Adipose tissue (tissue), 3 donors: ENCODE measurements around the gene MFAP4. TPM values are rescaled to one million over a fixed set of nuclear protein-coding genes. Genes with fewer than 3 reads are reported as not detected.
"Not testable (repeated sequence)": the region's sequence is repeated elsewhere in the genome, so short reads cannot be mapped to it uniquely, and the experiment has no call there.

Experiments used
- H3K27ac ChIP-seq: one replicate; pipeline ENCODE4 v1.5.1; 2013; ENCODE audit warnings: low read depth, low read length
- WGBS, 3 donors: extraction: QIAGEN DNeasy Blood & Tissue Kit; methylation state at CpG; one replicate each; pipeline ENCODE4 v1.1.7; 2013; 5-methylcytosine and 5-hydroxymethylcytosine counted together
- polyA plus RNA-seq, 3 donors: library from polyadenylated mRNA; stranded (reverse); fragments of 200-250 nt; gene quantifications; one replicate each; pipeline ENCODE4 v1.2.3, GENCODE V29; 2013
- donor health status: healthy with polysubstance abuse.
- donor health status: Bipolar disorder and iron deficiency.
- donor health status: healthy.

MFAP4 gene
- polyA plus RNA-seq, 3 donors = 8.8 to 117 (median 67.7) TPM

DNA sequence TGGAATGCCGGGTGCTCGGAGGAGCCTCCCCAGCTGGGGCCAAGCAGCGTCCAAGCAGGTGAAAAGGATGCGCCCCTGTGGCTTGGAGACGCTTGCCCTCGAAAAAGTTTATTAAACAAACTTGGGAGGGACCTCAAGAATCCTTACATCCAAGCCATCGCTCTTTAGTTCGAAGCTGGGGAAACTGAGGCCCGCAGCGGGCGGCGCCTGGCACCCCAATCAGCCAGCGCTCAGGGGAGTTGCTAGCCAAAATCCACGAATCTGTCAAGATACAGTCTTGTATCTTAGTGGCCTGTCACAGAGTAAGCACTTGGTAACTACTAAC, 23.9 kb downstream of the MFAP4 start:
- no peak overlapping the region for H3K27ac ChIP-seq
- 20 to 32% (median 30%) methylated on average over 14 of the region's 14 CpGs for WGBS, 3 donors

DNA sequence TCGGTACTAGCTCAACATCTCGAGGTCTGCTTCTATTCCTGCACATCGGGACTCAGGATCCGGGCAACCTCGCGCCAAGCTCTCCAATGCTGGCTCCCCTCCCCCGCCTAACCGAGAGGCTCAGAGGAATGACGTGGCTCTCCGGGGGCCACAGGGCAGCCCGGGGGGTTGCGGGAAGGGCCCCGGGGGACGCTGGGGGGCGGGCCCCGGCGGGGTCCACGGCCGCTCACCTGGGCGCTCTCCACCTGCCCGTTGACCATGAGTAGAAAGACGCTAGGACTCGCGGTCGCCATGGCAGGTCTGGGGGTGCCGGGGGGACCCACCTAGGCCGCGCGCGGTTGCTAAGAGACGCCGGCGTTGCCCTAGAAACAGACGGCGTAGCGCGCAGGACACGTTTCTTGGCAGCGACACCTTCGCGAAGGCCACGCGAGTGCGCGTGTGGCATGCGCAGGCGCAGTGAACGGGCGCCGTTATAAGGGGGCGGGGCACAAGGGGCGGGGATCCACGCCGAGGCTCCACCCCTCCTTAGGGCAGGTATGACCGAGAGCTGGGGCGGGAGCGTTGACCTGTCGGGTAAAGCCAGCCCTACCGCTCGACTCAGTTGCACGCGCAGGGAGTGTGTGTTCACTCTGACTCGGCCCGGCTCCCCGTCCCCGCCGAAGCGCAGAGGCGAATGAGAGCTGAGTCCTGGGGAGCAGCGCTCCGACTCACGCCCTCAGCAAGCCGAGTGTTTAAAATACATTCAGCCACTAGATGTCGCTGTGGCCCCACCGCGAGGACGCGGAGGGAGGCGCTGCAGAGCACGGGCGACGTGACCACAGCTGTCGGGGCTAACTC, 24.5 kb downstream of the MFAP4 start, which contains the start of gene B9D1:
B9D1 (minus strand) TSS at position 447 of the 837 bp plus-strand sequence; CDS start at position 293, 154 bp downstream.
- WGBS, 3 donors = 0 to 1% (median 1%) methylated on average over 82 to 83 of the region's 83 CpGs
- H3K27ac ChIP-seq = no peak within 1 kb of the TSS

- 14 to 23% (median 20%) methylated on average over 16 of the region's 16 CpGs for WGBS, 3 donors
- no peak overlapping the region for H3K27ac ChIP-seq
These were observed 25.1 kb downstream of the MFAP4 start for GRCh38 chr17:19361944-19362276.

DNA sequence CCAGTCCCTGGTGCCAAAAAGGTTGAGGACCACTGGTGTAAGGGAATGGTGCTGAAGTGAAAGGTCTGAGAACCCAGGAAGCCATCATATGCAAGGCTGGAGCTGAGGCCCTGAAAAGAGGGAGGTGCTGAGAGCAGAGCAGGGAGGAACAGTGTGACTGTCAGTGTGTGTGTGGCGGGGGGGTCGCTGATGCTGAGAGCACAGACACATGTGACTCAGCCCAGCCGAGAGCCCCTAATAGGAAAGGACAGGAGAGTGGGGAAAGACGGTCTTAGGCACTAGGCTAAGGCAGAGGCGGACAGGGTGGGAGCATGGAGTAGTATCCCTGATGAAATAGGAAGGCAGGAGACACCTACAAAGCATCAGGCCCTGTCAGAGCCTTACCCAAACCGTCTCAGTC, 25.7 kb downstream of the MFAP4 start:
- H3K27ac ChIP-seq = no peak overlapping the region

GRCh38 chr17:19360772-19361171, 26.2 kb downstream of the MFAP4 start:
- WGBS, 3 donors = 92% methylated on average over 8 of the region's 8 CpGs
- H3K27ac ChIP-seq = no peak overlapping the region

More for the DNA sequence above, 25.7 kb downstream of the MFAP4 start:
- 67 to 84% (median 76%) methylated on average over 6 of the region's 6 CpGs for WGBS, 3 donors

DNA sequence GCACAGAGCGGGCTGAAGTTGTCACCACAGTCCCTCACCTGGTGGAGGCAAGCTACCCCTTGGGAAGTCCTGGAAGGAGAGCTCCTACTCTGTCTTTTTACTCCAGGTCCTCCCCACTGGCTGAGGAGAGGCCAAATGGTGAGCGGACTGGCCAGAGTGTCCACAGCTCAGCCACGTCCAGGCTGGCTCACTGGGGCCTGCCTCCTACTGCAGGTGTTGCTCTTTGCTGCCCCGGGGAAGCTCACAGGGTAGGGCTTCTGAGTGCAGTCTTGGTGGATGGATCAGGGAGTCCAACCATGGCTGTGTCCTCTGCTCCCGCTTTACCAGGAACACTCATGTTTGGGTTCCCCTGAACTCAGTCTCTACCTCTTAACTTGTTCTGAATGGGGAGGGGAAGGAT, 27.1 kb downstream of the MFAP4 start:
- 94 to 98% (median 95%) methylated on average over 5 of the region's 5 CpGs for WGBS, 3 donors
- no peak overlapping the region for H3K27ac ChIP-seq

DNA sequence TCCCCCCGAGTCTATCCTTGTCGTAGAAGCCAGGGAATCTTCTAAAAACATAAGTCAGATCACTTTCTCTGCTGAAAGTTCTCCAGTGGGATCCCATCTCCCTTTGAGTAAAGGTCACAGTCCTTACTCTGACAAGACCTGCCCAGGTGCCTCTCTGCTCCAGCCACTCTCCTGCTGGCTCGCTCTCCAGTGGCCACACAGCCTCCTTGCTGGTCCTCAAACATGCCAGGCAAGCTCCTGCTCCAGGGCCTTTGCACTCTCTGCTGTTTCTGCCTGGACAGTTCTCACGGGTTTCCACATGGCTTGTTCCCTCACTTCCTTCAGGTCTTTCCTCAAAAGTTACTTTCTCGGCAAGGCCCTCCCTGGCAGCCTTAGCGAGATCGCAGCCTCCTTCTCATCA, 27.8 kb downstream of the MFAP4 start:
- H3K27ac ChIP-seq = no peak overlapping the region
- whole genome bisulfite sequencing, 3 donors = 68 to 83% (median 75%) methylated on average over 7 of the region's 7 CpGs

DNA sequence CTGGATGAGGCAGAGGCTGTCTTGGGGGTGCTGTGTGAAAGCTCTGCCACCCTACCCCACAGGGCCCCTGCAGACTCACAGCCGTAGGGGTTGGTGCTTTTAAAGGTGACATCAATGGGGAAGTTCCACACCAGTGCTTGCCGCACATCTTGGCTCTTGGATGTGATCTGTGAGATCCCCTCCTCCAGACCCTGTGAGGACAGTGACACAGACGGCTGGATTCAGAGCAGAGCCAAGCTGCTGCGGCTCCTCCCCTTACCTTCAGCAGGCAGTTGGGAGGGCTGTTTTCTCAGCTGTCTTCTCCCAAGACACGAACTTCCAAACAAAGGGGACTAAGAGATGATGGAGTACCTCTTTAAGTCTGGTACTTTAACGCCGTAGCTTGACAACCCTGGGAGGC, 29.2 kb downstream of the MFAP4 start:
- H3K27ac ChIP-seq = no peak overlapping the region
- WGBS, 3 donors = 78 to 82% (median 79%) methylated on average over 7 of the region's 7 CpGs

GRCh38 chr17:19357351-19357750, 29.6 kb downstream of the MFAP4 start:
- no peak overlapping the region for H3K27ac ChIP-seq
- WGBS, 3 donors = 87 to 91% (median 90%) methylated on average over 7 of the region's 7 CpGs

DNA sequence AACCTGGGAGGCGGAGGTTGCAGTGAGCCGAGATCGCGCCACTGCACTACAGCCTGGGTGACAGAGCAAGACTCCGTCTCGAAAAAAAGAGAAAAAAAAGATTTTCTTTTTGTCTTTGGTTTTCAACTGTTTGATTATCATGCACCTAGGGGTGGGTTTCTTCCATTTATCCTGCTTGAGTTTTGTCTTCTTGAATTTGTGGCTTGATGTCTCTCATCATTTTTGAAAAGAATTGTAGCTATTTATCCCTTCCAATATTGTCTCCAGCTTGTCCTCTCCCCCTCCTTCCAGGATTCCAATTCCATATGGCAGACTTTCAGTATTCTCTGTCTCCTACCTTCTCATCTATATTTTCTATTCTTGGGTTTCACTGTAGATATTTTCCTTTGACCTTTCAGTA, 32.2 kb downstream of the MFAP4 start:
- 80 to 82% (median 81%) methylated on average over 6 of the region's 6 CpGs for WGBS, 3 donors
- H3K27ac ChIP-seq = no peak overlapping the region

GRCh38 chr17:19353401-19353800, 33.6 kb downstream of the MFAP4 start:
- H3K27ac ChIP-seq = not testable (repeated sequence)
- WGBS, 3 donors = 95% methylated on average over 11 of the region's 11 CpGs

- no peak overlapping the region for H3K27ac ChIP-seq
- WGBS, 3 donors = 95 to 96% (median 95%) methylated on average over 9 of the region's 9 CpGs
These were observed 38.2 kb downstream of the MFAP4 start for GRCh38 chr17:19348806-19349205.

- WGBS, 3 donors = 85 to 90% (median 89%) methylated on average over 9 of the region's 9 CpGs
- no peak overlapping the region for H3K27ac ChIP-seq
These were observed 38.8 kb downstream of the MFAP4 start for GRCh38 chr17:19348081-19348650.

- 85 to 89% (median 88%) methylated on average over 13 of the region's 13 CpGs for WGBS, 3 donors
- no peak overlapping the region for H3K27ac ChIP-seq
These were observed 39.5 kb downstream of the MFAP4 start for GRCh38 chr17:19347323-19348080.

- no peak overlapping the region for H3K27ac ChIP-seq
- 46 to 76% (median 55%) methylated on average over 19 of the region's 19 CpGs for WGBS, 3 donors
These were observed 40.4 kb downstream of the MFAP4 start for GRCh38 chr17:19346351-19347255.

- 71 to 77% (median 74%) methylated on average over 13 of the region's 13 CpGs for WGBS, 3 donors
- H3K27ac ChIP-seq = no peak overlapping the region
These were observed 41.3 kb downstream of the MFAP4 start for GRCh38 chr17:19345486-19346350.

- WGBS, 3 donors = 80 to 90% (median 88%) methylated on average over 7 of the region's 7 CpGs
- no peak overlapping the region for H3K27ac ChIP-seq
These were observed 41.9 kb downstream of the MFAP4 start for GRCh38 chr17:19345067-19345460.
